HTERT RPE-1 (cell line): ENCODE measurements around the gene HHIPL1.

ENCODE experiments used
- in situ Hi-C: fragments of 300-500 bp; cut with MboI; formaldehyde crosslinking; loops from 4 replicates; pipeline ENCODE4 v1.14.3; 2020; ENCODE audit warnings: low sequenced_read_pairs

HHIPL1 gene

GRCh38 chr14:99686557-99687283 is 41.8 kb downstream of the HHIPL1 start:
- in situ Hi-C loops, result no loop called here

GRCh38 chr14:99687284-99688209 is 42.6 kb downstream of the HHIPL1 start:
- in situ Hi-C loops, result no loop called here

- in situ Hi-C loops, result no loop called here
Observed at GRCh38 chr14:99688210-99688581, 43.3 kb downstream of the HHIPL1 start.

GRCh38 chr14:99688629-99689028 is 43.7 kb downstream of the HHIPL1 start:
- in situ Hi-C loops, result no loop called here

- in situ Hi-C loops, result no loop called here
Observed at GRCh38 chr14:99689266-99690236, 44.6 kb downstream of the HHIPL1 start.

GRCh38 chr14:99690636-99691035 is 45.7 kb downstream of the HHIPL1 start:
- in situ Hi-C loops, result no loop called here

- in situ Hi-C loops, result no loop called here
Observed at GRCh38 chr14:99691111-99691885, 46.4 kb downstream of the HHIPL1 start.

- in situ Hi-C loops, result no loop called here
Observed at GRCh38 chr14:99693918-99694317, 49.0 kb downstream of the HHIPL1 start.

GRCh38 chr14:99696929-99697328 is 52.0 kb downstream of the HHIPL1 start:
- in situ Hi-C loops, result no loop called here

GRCh38 chr14:99698236-99698635 is 53.3 kb downstream of the HHIPL1 start:
- in situ Hi-C loops, result no loop called here

- in situ Hi-C loops, result no loop called here
Observed at GRCh38 chr14:99698642-99699041, 53.7 kb downstream of the HHIPL1 start.

GRCh38 chr14:99699085-99699760 is 54.3 kb downstream of the HHIPL1 start:
- in situ Hi-C loops, result no loop called here

- in situ Hi-C loops, result no loop called here
Observed at GRCh38 chr14:99699861-99700260, 54.9 kb downstream of the HHIPL1 start.

- in situ Hi-C loops, result no loop called here
Observed at GRCh38 chr14:99700379-99700778, 55.5 kb downstream of the HHIPL1 start.

- in situ Hi-C loops, result no loop called here
Observed at GRCh38 chr14:99701260-99701659, 56.3 kb downstream of the HHIPL1 start.

- in situ Hi-C loops, result no loop called here
Observed at GRCh38 chr14:99702115-99702514, 57.2 kb downstream of the HHIPL1 start.

GRCh38 chr14:99703381-99703780 is 58.5 kb downstream of the HHIPL1 start:
- in situ Hi-C loops, result no loop called here

- in situ Hi-C loops, result no loop called here
Observed at GRCh38 chr14:99704037-99704436, 59.1 kb downstream of the HHIPL1 start.

GRCh38 chr14:99706107-99706900 is 61.4 kb downstream of the HHIPL1 start:
- in situ Hi-C loops, result no loop called here
